H9 (cell line): Measurements from ENCODE around the gene SLC24A4. TPM values are rescaled to one million over a fixed set of nuclear protein-coding genes. Genes with fewer than 3 reads are reported as not detected.

Source experiments
- DNase-seq: peaks from one replicate; pipeline ENCODE4 v3.0.0-alpha.2; 2017
- H2AFZ ChIP-seq: one replicate; pipeline ENCODE4 v1.6.1; 2013; ENCODE audit warnings: mild to moderate bottlenecking, low read length, control low read depth, moderate library complexity
- H2AK5ac ChIP-seq: 2 replicates; pipeline ENCODE4 v1.6.1; 2013; ENCODE audit warnings: low read length, control low read depth, mixed read lengths; ENCODE audit not compliant: insufficient read length
- H2BK120ac ChIP-seq: one replicate; pipeline ENCODE4 v1.6.1; 2013; ENCODE audit warnings: low read depth, mild to moderate bottlenecking, low read length, control low read depth, inconsistent platforms; ENCODE audit not compliant: poor library complexity, severe bottlenecking
- H2BK12ac ChIP-seq: 2 replicates; pipeline ENCODE4 v1.6.1; 2013; ENCODE audit warnings: low read length, control low read depth, mixed read lengths, low read depth; ENCODE audit not compliant: insufficient read length
- H2BK15ac ChIP-seq: 2 replicates; pipeline ENCODE4 v1.6.1; 2013; ENCODE audit warnings: low read depth, low read length, control low read depth
- H2BK20ac ChIP-seq: one replicate; pipeline ENCODE4 v1.6.1; 2013; ENCODE audit warnings: low read depth, mild to moderate bottlenecking, low read length, control low read depth, inconsistent platforms; ENCODE audit not compliant: poor library complexity, severe bottlenecking
- H2BK5ac ChIP-seq: 2 replicates; pipeline ENCODE4 v1.6.1; 2013; ENCODE audit warnings: low read length, control low read depth, mixed read lengths; ENCODE audit not compliant: insufficient read length
- H3K14ac ChIP-seq: 2 replicates; pipeline ENCODE4 v1.6.1; 2013; ENCODE audit warnings: low read length, control low read depth; ENCODE audit not compliant: insufficient read depth
- H3K18ac ChIP-seq: 2 replicates; pipeline ENCODE4 v1.6.1; 2013; ENCODE audit warnings: low read depth, mild to moderate bottlenecking, mixed read lengths, low read length, control low read depth; ENCODE audit not compliant: insufficient read length
- H3K23ac ChIP-seq: 2 replicates; pipeline ENCODE4 v1.6.1; 2013; ENCODE audit warnings: low read length, control low read depth, mixed read lengths, low read depth; ENCODE audit not compliant: insufficient read length
- H3K23me2 ChIP-seq: 2 replicates; pipeline ENCODE4 v1.6.1; 2013; ENCODE audit warnings: low read depth, mild to moderate bottlenecking, mixed read lengths, low read length, control low read depth; ENCODE audit not compliant: insufficient read length, poor library complexity, severe bottlenecking
- H3K27ac ChIP-seq: 2 replicates; pipeline ENCODE4 v1.5.1; 2013; ENCODE audit warnings: low read length, control low read depth, mixed read lengths, low read depth; ENCODE audit not compliant: insufficient read length
- H3K27me3 ChIP-seq: 2 replicates; pipeline ENCODE4 v1.6.1; 2013; ENCODE audit warnings: low read length, control low read depth, inconsistent platforms; ENCODE audit not compliant: insufficient read depth
- H3K4ac ChIP-seq: 2 replicates; pipeline ENCODE4 v1.6.1; 2013; ENCODE audit warnings: low read depth, mild to moderate bottlenecking, control low read depth, inconsistent platforms, low read length, moderate library complexity
- H3K4me1 ChIP-seq: 2 replicates; pipeline ENCODE4 v1.6.1; 2013; ENCODE audit warnings: low read length, control low read depth, inconsistent platforms; ENCODE audit not compliant: insufficient read depth
- H3K4me2 ChIP-seq: 2 replicates; pipeline ENCODE4 v1.6.1; 2013; ENCODE audit warnings: low read length, control low read depth, mixed read lengths; ENCODE audit not compliant: insufficient read length, insufficient read depth
- H3K56ac ChIP-seq: 2 replicates; pipeline ENCODE4 v1.6.1; 2013; ENCODE audit warnings: low read depth, mild to moderate bottlenecking, mixed read lengths, low read length, control low read depth; ENCODE audit not compliant: insufficient read length
- H3K79me1 ChIP-seq: 2 replicates; pipeline ENCODE4 v1.6.1; 2013; ENCODE audit warnings: low read depth, mild to moderate bottlenecking, moderate library complexity, low read length, control low read depth, inconsistent platforms; ENCODE audit not compliant: insufficient read depth, poor library complexity, severe bottlenecking
- H3K79me2 ChIP-seq: 2 replicates; pipeline ENCODE4 v1.6.1; 2013; ENCODE audit warnings: low read length, control low read depth, inconsistent platforms; ENCODE audit not compliant: insufficient read depth
- H3K9ac ChIP-seq: 2 replicates; pipeline ENCODE4 v1.6.1; 2013; ENCODE audit warnings: low read length, control low read depth, mixed read lengths; ENCODE audit not compliant: insufficient read length; ENCODE audit errors: extremely low read depth
- H3K9me3 ChIP-seq: one replicate; pipeline ENCODE4 v1.6.1; 2013; ENCODE audit warnings: low read depth, low read length, inconsistent platforms; ENCODE audit not compliant: control insufficient read depth
- H3T11ph ChIP-seq: one replicate; pipeline ENCODE4 v1.6.1; 2013; ENCODE audit warnings: mild to moderate bottlenecking, low read length, control low read depth, inconsistent platforms
- H4K20me1 ChIP-seq: one replicate; pipeline ENCODE4 v1.6.1; 2013; ENCODE audit not compliant: control insufficient read depth, insufficient read length, insufficient read depth
- H4K5ac ChIP-seq: 2 replicates; pipeline ENCODE4 v1.6.1; 2013; ENCODE audit warnings: low read depth, mild to moderate bottlenecking, mixed read lengths, low read length, control low read depth; ENCODE audit not compliant: insufficient read length
- H4K8ac ChIP-seq: replicated peaks from 2 replicates; pipeline ENCODE4 v1.6.1; 2013; ENCODE audit warnings: low read length, control low read depth, mixed read lengths, low read depth; ENCODE audit not compliant: insufficient read length
- H4K91ac ChIP-seq: 2 replicates; pipeline ENCODE4 v1.6.1; 2013; ENCODE audit warnings: low read depth, mild to moderate bottlenecking, moderate library complexity, mixed read lengths, low read length, control low read depth; ENCODE audit not compliant: insufficient read length
- H3K27ac Mint-ChIP-seq, 3 experiments: 2 replicates in 2 of 3; 3 replicates in 1 of 3; pipeline ENCODE4 v1.8.0; 2020 to 2021; ENCODE audit warnings: mixed read lengths in 3 of 3, mild to moderate bottlenecking in 1 of 3, moderate library complexity in 1 of 3
- H3K27me3 Mint-ChIP-seq: 2 replicates; pipeline ENCODE4 v1.8.0; 2021; ENCODE audit warnings: low read depth, mild to moderate bottlenecking, moderate library complexity, mixed read lengths
- H3K36me3 Mint-ChIP-seq, 3 experiments: 2 replicates in 2 of 3; 3 replicates in 1 of 3; pipeline ENCODE4 v1.8.0; 2020 to 2021; ENCODE audit warnings: low read depth in 3 of 3, mixed read lengths in 3 of 3; ENCODE audit not compliant: insufficient read depth in 1 of 3
- H3K4me1 Mint-ChIP-seq, 2 experiments: 2 replicates each; pipeline ENCODE4 v1.8.0; 2020; ENCODE audit warnings: mixed read lengths in 2 of 2
- H3K4me3 Mint-ChIP-seq, 2 experiments: 2 replicates in 1 of 2; 3 replicates in 1 of 2; pipeline ENCODE4 v1.8.0; 2020 to 2021; ENCODE audit warnings: mild to moderate bottlenecking in 2 of 2, mixed read lengths in 2 of 2, moderate library complexity in 1 of 2
- H3K9me3 Mint-ChIP-seq, 2 experiments: 2 replicates in 1 of 2; 3 replicates in 1 of 2; pipeline ENCODE4 v1.8.0; 2020; ENCODE audit warnings: mild to moderate bottlenecking in 2 of 2, mixed read lengths in 2 of 2, moderate library complexity in 1 of 2
- CTCF ChIP-seq: fragments of 200-600 bp; sonication (generic); conservative IDR thresholded peaks from 3 replicates; pipeline ENCODE4 v1.8.0; 2021; ENCODE audit warnings: antibody characterized with exemption, mild to moderate bottlenecking
- WGBS: extraction: QIAGEN DNeasy Blood & Tissue Kit; methylation state at CpG from one replicate; pipeline ENCODE4 v1.1.7; 2013; ENCODE audit warnings: missing lambda C conversion rate, low lambda C conversion rate, mixed read lengths; ENCODE audit not compliant: insufficient read length; ENCODE audit errors: extremely low coverage; 5-methylcytosine and 5-hydroxymethylcytosine counted together
- total RNA-seq: library from RNA; stranded (reverse); gene quantifications from 2 replicates; pipeline ENCODE4 v1.2.1, GENCODE V29; 2021

SLC24A4 gene
- total RNA-seq, 1 experiment from 2014 or later = 0.24 TPM

- no peak overlapping the region for H3K9ac ChIP-seq
- no peak overlapping the region for H4K5ac ChIP-seq
- H3K27me3 ChIP-seq = no peaks in the 10 kb centered on the region
- WGBS = no CpG with 5 or more reads among the region's 10 CpGs
- Mint-ChIP-seq H3K9me3 (no peaks in the 10 kb centered on the region), H3K4me1 (peaks cover 14 to 30% of the 10 kb centered on the region in 2 experiments), H3K27ac (no peak overlapping the region), H3K36me3 (no peaks in the 10 kb centered on the region), H3K27me3 (no peaks in the 10 kb centered on the region; the same call in 1 of the 2 replicates), H3K4me3 (no peak overlapping the region)
- no peak overlapping the region for H2BK15ac ChIP-seq
- H3K9me3 ChIP-seq = no peaks in the 10 kb centered on the region
- no peak for TF ChIP-seq CTCF
- no peak overlapping the region for H2AFZ ChIP-seq
- no peak overlapping the region for H2BK5ac ChIP-seq
- H3K4me2 ChIP-seq = no peak overlapping the region
- H3T11ph ChIP-seq = no peak overlapping the region
- H3K18ac ChIP-seq = peak overlapping the region; percentile 38
- H3K14ac ChIP-seq = no peak overlapping the region
- H3K4ac ChIP-seq = no peak overlapping the region
- no peaks in the 10 kb centered on the region for H3K79me2 ChIP-seq
- no peak overlapping the region for H2BK12ac ChIP-seq
- no peak overlapping the region for H2AK5ac ChIP-seq
- H3K79me1 ChIP-seq = no peaks in the 10 kb centered on the region
- H2BK20ac ChIP-seq = no peak overlapping the region
- no peak overlapping the region for H4K91ac ChIP-seq
- no peak overlapping the region for H2BK120ac ChIP-seq
- H3K23me2 ChIP-seq = no peaks in the 10 kb centered on the region
- no peak for DNase-seq
- H4K8ac ChIP-seq = peak overlapping the region; percentile 9
- no peak overlapping the region for H3K23ac ChIP-seq
- no peak overlapping the region for H3K56ac ChIP-seq
- no peak overlapping the region for H3K27ac ChIP-seq
- H4K20me1 ChIP-seq = no peaks in the 10 kb centered on the region
- no peaks in the 10 kb centered on the region for H3K4me1 ChIP-seq
These were observed 57.2 kb downstream of the SLC24A4 start for GRCh38 chr14:92380131-92380530.
